ENCODE data around the gene KANK3.
A peak's percentile ranks its signal among the peaks of the same experiment; 100 is the strongest.

Gene KANK3

GRCh38 chr19:8333767-8334457 is 9.2 kb downstream of the KANK3 start:
- Histone ChIP-seq H3K4me2 (ENCODE audit: low read depth, low read length) (peak overlapping the region; percentile 52; the same call in 1 of the 2 replicates), H3K9ac (ENCODE audit: low read length) (no peak overlapping the region), H3K9me2 (replicated peaks; ENCODE audit: insufficient read depth, low read length) (no peaks in the 10 kb centered on the region), H3K4me3 (ENCODE audit: low read length) (no peak overlapping the region), H3F3A (ENCODE audit: insufficient read depth, low read length) (no peaks in the 10 kb centered on the region; the same call in 1 of the 2 replicates), H3K79me2 (ENCODE audit: low read length) (no peaks in the 10 kb centered on the region), H4K20me1 (ENCODE audit: insufficient read depth, low read length) (no peaks in the 10 kb centered on the region; the same call in 1 of the 2 replicates), H3K27me3 (replicated peaks; ENCODE audit: insufficient read depth, low read length) (peaks cover 71% of the 10 kb centered on the region), H3K9me3 (replicated peaks; ENCODE audit: insufficient read depth, low read length) (no peaks in the 10 kb centered on the region), H3K36me3 (replicated peaks; ENCODE audit: insufficient read depth, low read length) (no peaks in the 10 kb centered on the region), H3K27ac (ENCODE audit: low read length) (no peak overlapping the region), H2AFZ (ENCODE audit: low read length) (no peak overlapping the region), H3K4me1 (ENCODE audit: low read length) (no peaks in the 10 kb centered on the region)
- TF ChIP-seq EZH2 (optimal IDR thresholded peaks at IDR 0.05; ENCODE audit: low read depth, low read length) (no peak), CTCF (IDR thresholded peaks at IDR 0.05; ENCODE audit: low read length) (no peak), EZH2phosphoT487 (IDR thresholded peaks at IDR 0.05; ENCODE audit: low read length) (no peak)
- DNase-seq, result no peak

- Histone ChIP-seq H3K9ac (ENCODE audit: low read length) (no peak overlapping the region), H3K9me3 (replicated peaks; ENCODE audit: insufficient read depth, low read length) (no peaks in the 10 kb centered on the region), H3K9me2 (replicated peaks; ENCODE audit: insufficient read depth, low read length) (no peaks in the 10 kb centered on the region), H3K79me2 (ENCODE audit: low read length) (no peaks in the 10 kb centered on the region), H3K27ac (ENCODE audit: low read length) (no peak overlapping the region), H3K4me3 (ENCODE audit: low read length) (no peak overlapping the region), H3F3A (ENCODE audit: insufficient read depth, low read length) (no peaks in the 10 kb centered on the region; the same call in 1 of the 2 replicates), H3K36me3 (replicated peaks; ENCODE audit: insufficient read depth, low read length) (no peaks in the 10 kb centered on the region), H4K20me1 (ENCODE audit: insufficient read depth, low read length) (no peaks in the 10 kb centered on the region; the same call in 1 of the 2 replicates), H3K27me3 (replicated peaks; ENCODE audit: insufficient read depth, low read length) (peaks cover 70% of the 10 kb centered on the region), H3K4me2 (ENCODE audit: low read depth, low read length) (no peak overlapping the region), H2AFZ (ENCODE audit: low read length) (no peak overlapping the region), H3K4me1 (ENCODE audit: low read length) (no peaks in the 10 kb centered on the region)
- TF ChIP-seq CTCF (IDR thresholded peaks at IDR 0.05; ENCODE audit: low read length), result no peak
- TF ChIP-seq EZH2 (optimal IDR thresholded peaks at IDR 0.05; ENCODE audit: low read depth, low read length), result no peak
- no peak for TF ChIP-seq EZH2phosphoT487 (IDR thresholded peaks at IDR 0.05; ENCODE audit: low read length)
- DNase-seq, result no peak
These were observed 9.9 kb downstream of the KANK3 start for GRCh38 chr19:8332976-8333766.

- Histone ChIP-seq H3F3A (ENCODE audit: insufficient read depth, low read length) (no peaks in the 10 kb centered on the region; the same call in 1 of the 2 replicates), H2AFZ (ENCODE audit: low read length) (no peak overlapping the region), H3K4me1 (ENCODE audit: low read length) (no peaks in the 10 kb centered on the region), H3K4me3 (ENCODE audit: low read length) (no peak overlapping the region), H3K27ac (ENCODE audit: low read length) (no peak overlapping the region), H3K27me3 (replicated peaks; ENCODE audit: insufficient read depth, low read length) (peaks cover 62% of the 10 kb centered on the region), H3K4me2 (ENCODE audit: low read depth, low read length) (no peak overlapping the region), H3K9ac (ENCODE audit: low read length) (no peak overlapping the region), H3K79me2 (ENCODE audit: low read length) (no peaks in the 10 kb centered on the region), H3K36me3 (replicated peaks; ENCODE audit: insufficient read depth, low read length) (no peaks in the 10 kb centered on the region), H4K20me1 (ENCODE audit: insufficient read depth, low read length) (no peaks in the 10 kb centered on the region; the same call in 1 of the 2 replicates), H3K9me3 (replicated peaks; ENCODE audit: insufficient read depth, low read length) (no peaks in the 10 kb centered on the region), H3K9me2 (replicated peaks; ENCODE audit: insufficient read depth, low read length) (no peaks in the 10 kb centered on the region)
- DNase-seq, result no peak
- TF ChIP-seq EZH2 (optimal IDR thresholded peaks at IDR 0.05; ENCODE audit: low read depth, low read length) (no peak), EZH2phosphoT487 (IDR thresholded peaks at IDR 0.05; ENCODE audit: low read length) (no peak), CTCF (IDR thresholded peaks at IDR 0.05; ENCODE audit: low read length) (no peak)
These were observed 11.7 kb downstream of the KANK3 start for GRCh38 chr19:8331263-8331845.

Data from MM.1S (cell line).